ENCODE data around the gene PRRX2. TPM values are rescaled to one million over a fixed set of nuclear protein-coding genes. Genes with fewer than 3 reads are reported as not detected.
A peak's percentile ranks its signal among the peaks of the same experiment; 100 is the strongest.

Gene PRRX2
- total RNA-seq: 5.6 and 6.4 TPM in 2 replicates
- long read RNA-seq: 0 reads

DNA sequence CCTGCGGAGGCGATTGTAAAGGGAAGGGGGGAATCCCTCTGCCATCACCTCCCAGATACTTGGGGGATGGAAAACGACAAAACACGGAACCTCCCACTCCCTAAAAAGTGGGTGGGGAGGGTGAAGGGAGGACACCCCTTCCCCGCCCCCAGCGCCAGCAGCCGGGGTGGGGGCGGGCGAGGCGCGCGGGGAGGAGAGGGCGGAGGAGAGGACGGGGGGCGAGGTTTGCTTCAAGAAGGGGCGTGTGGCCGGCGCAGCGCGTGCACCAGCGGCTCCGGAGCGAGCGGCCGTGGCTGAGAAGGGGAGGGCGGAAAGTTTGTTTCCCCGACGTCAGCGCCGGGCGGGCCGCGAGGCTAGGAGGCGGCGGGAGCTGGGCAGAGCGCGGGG is at the start of gene PRRX2:
Gene PRRX2, plus strand, starts transcription at position 259 of the 387 bp plus-strand sequence. CDS start 221 bp downstream, outside the sequence.
- H3K27me3 Mint-ChIP-seq (ENCODE audit: unreplicated experiment): no peaks in the 10 kb centered on the region

DNA sequence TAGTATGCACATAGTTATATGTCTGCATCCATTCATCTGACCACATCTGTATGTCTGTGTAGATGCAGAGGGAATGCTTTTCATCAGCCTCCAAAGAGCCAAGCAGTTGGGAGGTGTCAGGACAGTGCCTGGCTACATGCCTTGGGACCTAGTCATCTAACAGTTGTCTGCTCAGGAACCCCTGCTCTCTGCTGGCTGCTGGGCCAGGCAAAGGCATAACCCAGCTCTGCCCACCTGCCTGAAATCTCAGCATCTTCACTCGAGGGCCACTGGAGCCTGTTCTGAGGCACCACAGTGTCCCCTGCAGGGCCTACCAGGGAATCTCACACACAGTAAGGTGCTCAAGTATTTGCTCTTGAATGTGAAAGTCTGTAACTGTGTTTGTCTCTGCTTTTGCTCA is 48.3 kb upstream of the PRRX2 start:
- Mint-ChIP-seq H3K36me3 (ENCODE audit: unreplicated experiment) (no peaks in the 10 kb centered on the region), H3K9me3 (ENCODE audit: unreplicated experiment) (no peaks in the 10 kb centered on the region), H3K27ac (ENCODE audit: unreplicated experiment) (peak overlapping the region; percentile 5), H3K4me3 (ENCODE audit: unreplicated experiment) (no peak overlapping the region), H3K4me1 (ENCODE audit: unreplicated experiment) (peaks cover 20% of the 10 kb centered on the region), H3K27me3 (ENCODE audit: unreplicated experiment) (no peaks in the 10 kb centered on the region)
- no peak for DNase-seq (ENCODE audit: extremely low spot score, unreplicated experiment)
- TF ChIP-seq, protein P1, sequence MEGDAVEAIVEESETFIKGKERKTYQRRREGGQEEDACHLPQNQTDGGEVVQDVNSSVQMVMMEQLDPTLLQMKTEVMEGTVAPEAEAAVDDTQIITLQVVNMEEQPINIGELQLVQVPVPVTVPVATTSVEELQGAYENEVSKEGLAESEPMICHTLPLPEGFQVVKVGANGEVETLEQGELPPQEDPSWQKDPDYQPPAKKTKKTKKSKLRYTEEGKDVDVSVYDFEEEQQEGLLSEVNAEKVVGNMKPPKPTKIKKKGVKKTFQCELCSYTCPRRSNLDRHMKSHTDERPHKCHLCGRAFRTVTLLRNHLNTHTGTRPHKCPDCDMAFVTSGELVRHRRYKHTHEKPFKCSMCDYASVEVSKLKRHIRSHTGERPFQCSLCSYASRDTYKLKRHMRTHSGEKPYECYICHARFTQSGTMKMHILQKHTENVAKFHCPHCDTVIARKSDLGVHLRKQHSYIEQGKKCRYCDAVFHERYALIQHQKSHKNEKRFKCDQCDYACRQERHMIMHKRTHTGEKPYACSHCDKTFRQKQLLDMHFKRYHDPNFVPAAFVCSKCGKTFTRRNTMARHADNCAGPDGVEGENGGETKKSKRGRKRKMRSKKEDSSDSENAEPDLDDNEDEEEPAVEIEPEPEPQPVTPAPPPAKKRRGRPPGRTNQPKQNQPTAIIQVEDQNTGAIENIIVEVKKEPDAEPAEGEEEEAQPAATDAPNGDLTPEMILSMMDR (IDR thresholded peaks at IDR 0.05): peak; percentile 55

More for the DNA sequence above, at the start of gene PRRX2:
- Mint-ChIP-seq H3K4me3 (ENCODE audit: unreplicated experiment) (peak within 1 kb of the TSS; percentile 57), H3K36me3 (ENCODE audit: unreplicated experiment) (no peaks in the 10 kb centered on the region), H3K27ac (ENCODE audit: unreplicated experiment) (no peak within 1 kb of the TSS), H3K9me3 (ENCODE audit: unreplicated experiment) (no peaks in the 10 kb centered on the region), H3K4me1 (ENCODE audit: unreplicated experiment) (peaks cover 27% of the 10 kb centered on the region)
- TF ChIP-seq, protein P1 (IDR thresholded peaks at IDR 0.05): no peak
- DNase-seq (ENCODE audit: extremely low spot score, unreplicated experiment): no peak

DNA sequence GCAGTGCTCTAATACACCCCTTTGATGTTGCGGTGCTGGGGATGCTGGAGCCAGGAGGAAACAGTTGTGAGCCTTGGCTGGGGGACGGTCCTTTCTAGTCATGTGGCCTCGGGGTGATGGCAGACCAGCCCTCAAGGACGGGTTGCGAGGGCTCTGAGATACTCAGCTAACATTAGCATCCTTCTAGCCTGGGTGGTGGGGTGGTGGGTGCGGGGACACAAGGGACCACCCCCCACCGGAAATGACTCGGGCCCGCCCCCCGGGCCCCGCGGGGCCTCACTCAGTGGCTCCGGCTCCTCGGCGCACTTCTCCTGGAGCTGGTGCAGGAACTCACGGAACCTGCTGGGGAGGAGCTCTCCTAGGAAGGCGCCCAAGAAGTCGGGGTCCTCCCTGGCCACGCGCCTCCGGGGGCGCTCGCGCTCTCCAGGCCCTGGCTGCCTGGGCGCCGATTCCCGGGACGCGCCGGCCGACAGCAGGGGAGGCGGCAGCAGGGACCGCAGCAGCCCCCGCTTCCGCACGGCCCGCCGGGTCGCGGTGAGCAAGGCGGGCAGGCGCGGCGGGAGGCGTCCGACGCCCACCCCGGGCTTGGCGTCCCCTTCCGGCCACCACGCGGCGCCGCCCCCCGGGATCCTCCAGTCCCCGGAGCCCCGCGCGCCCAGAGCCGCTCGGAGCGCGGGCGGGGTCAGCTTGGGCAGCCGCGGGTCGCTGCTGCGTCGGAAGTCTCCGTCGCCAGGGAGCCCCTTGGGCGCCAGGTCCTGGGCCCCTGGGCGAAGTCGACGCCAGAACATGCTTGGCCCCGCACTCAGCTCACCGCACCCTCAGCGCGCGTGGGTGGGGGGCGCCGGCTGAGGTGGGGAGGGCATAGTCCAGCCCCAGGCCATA is 45.4 kb upstream of the PRRX2 start:
- peaks cover 14% of the 10 kb centered on the region for H3K4me1 Mint-ChIP-seq (ENCODE audit: unreplicated experiment)

DNA sequence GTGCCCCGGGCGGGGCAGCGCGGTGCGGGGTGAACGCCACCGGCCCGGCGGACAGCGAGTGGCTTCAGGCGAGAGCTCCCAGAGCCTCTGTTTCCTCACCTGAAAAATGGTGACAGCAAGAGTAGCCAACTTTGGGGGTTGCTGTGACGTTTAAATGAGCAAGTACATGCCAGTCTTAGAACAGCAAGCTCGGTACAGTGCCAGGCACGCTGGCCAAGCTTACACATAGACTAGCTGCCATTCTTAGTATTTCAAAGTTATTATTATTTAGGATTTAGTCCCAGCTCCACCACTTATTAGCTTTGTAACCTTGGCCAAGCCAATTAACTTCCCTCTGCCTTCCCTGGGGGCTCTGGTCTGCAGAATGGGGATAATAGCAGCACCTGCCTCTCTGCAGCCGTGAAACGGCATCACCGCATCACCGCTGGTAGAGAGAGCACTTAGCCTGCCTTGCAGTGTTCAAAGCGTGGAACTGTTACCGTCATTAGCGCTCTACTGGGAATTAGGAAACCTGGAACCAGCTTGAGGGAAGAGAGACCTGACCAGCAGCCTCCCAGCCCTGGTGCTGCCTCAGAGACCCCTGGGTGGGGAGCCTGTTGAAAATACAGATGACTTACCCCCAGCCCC is 44.7 kb upstream of the PRRX2 start, which contains the start of gene C9orf50:
Gene C9orf50, minus strand, starts transcription at position 433 of the 627 bp plus-strand sequence. CDS start 527 bp downstream, outside the sequence.
- H3K27ac Mint-ChIP-seq (ENCODE audit: unreplicated experiment): peak within 1 kb of the TSS; percentile 34

More for the DNA sequence above, 45.4 kb upstream of the PRRX2 start:
- Mint-ChIP-seq H3K4me3 (ENCODE audit: unreplicated experiment) (peak overlapping the region; percentile 32), H3K27ac (ENCODE audit: unreplicated experiment) (no peak overlapping the region), H3K27me3 (ENCODE audit: unreplicated experiment) (no peaks in the 10 kb centered on the region), H3K9me3 (ENCODE audit: unreplicated experiment) (no peaks in the 10 kb centered on the region), H3K36me3 (ENCODE audit: unreplicated experiment) (no peaks in the 10 kb centered on the region)
- TF ChIP-seq, protein P1 (IDR thresholded peaks at IDR 0.05): peak; percentile 38
- DNase-seq (ENCODE audit: extremely low spot score, unreplicated experiment): no peak

More for the DNA sequence above, 44.7 kb upstream of the PRRX2 start, which contains the start of gene C9orf50:
- Mint-ChIP-seq H3K9me3 (ENCODE audit: unreplicated experiment) (no peaks in the 10 kb centered on the region), H3K36me3 (ENCODE audit: unreplicated experiment) (no peaks in the 10 kb centered on the region), H3K4me1 (ENCODE audit: unreplicated experiment) (peaks cover 16% of the 10 kb centered on the region), H3K27me3 (ENCODE audit: unreplicated experiment) (no peaks in the 10 kb centered on the region), H3K4me3 (ENCODE audit: unreplicated experiment) (peak within 1 kb of the TSS; percentile 59)
- DNase-seq (ENCODE audit: extremely low spot score, unreplicated experiment): no peak
- TF ChIP-seq, protein P1 (IDR thresholded peaks at IDR 0.05): no peak

All from osteocyte (in vitro differentiated cells).